Measurements from ENCODE around the gene MYO1B. TPM values are rescaled to one million over a fixed set of nuclear protein-coding genes. Genes with fewer than 3 reads are reported as not detected.

The MYO1B gene
- total RNA-seq, 1 experiment from 2014 or later = 241 TPM

DNA sequence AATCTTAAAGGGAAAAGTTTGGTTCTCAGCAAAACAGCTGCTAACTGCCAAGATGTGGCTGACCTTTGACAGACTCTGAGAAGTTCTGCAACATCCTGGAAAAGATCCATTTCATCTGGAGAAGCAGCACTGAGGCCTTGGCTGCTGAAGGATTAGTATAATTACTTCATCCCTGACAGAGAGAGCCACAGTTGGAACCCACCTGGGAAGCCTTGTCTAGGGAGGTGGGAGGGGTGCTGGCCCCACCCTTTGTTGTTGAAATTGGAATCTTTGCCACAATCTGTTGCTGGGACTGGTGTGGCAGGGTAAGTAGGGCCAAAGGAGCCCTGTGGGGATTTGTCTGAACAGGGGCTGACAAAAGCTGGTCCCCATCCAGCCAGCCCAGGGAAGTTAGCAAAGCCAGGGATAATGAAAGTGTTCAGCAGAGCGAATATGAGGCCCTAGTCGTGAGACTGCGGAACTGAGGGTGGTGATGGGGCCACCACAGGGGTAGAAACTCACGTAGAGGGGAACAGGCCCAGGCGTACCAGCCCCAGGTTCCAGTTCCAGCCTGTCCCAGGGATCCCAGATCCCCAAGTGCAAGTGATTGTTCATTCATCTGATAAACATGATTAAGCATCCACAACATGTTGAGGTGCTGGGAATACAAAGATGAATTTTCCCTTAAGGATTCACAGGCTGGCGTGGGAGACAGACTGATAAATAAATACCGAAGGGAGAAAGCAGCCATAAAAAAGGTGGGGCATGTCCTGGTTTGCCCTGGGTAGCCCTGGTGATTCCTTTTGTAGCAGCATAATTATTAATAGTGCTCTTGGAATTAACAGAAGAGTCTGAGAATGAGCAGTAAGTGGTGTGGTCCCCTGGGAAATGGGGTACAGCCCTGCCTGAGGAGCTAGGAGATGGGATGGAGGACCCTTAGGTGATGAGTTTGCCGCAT lies 60.0 kb downstream of the MYO1B start:
- peak; percentile 34 for DNase-seq (ENCODE audit: unreplicated experiment)
- Mint-ChIP-seq H3K27me3 (ENCODE audit: insufficient read depth, unreplicated experiment) (no peaks in the 10 kb centered on the region), H3K9me3 (ENCODE audit: unreplicated experiment) (no peaks in the 10 kb centered on the region), H3K4me1 (ENCODE audit: insufficient read depth, unreplicated experiment) (peaks cover 31% of the 10 kb centered on the region), H3K4me3 (ENCODE audit: unreplicated experiment) (no peak overlapping the region), H3K27ac (ENCODE audit: low read depth, unreplicated experiment) (peak overlapping the region; percentile 37), H3K36me3 (ENCODE audit: insufficient read depth, unreplicated experiment) (peaks cover 6% of the 10 kb centered on the region)
- ChIA-PET POLR2A (interaction anchor here (2.1 kb wide), 1 partner anchor 13 kb away, joined by 6 read pairs; no protein-coding TSS in a partner anchor), CTCF (interaction anchor here (0.6 to 1.9 kb wide), 3 partner anchors 10 to 195 kb away, joined by 3 to 7 read pairs (median 3); no protein-coding TSS in a partner anchor)
- intact Hi-C loops (cut with micrococcal nuclease) = no loop called here
- BruUV-seq (replicated peaks) = no TSS peak
- TF ChIP-seq, protein P1, sequence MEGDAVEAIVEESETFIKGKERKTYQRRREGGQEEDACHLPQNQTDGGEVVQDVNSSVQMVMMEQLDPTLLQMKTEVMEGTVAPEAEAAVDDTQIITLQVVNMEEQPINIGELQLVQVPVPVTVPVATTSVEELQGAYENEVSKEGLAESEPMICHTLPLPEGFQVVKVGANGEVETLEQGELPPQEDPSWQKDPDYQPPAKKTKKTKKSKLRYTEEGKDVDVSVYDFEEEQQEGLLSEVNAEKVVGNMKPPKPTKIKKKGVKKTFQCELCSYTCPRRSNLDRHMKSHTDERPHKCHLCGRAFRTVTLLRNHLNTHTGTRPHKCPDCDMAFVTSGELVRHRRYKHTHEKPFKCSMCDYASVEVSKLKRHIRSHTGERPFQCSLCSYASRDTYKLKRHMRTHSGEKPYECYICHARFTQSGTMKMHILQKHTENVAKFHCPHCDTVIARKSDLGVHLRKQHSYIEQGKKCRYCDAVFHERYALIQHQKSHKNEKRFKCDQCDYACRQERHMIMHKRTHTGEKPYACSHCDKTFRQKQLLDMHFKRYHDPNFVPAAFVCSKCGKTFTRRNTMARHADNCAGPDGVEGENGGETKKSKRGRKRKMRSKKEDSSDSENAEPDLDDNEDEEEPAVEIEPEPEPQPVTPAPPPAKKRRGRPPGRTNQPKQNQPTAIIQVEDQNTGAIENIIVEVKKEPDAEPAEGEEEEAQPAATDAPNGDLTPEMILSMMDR (IDR thresholded peaks at IDR 0.05; ENCODE audit: unreplicated experiment) = no peak

DNA sequence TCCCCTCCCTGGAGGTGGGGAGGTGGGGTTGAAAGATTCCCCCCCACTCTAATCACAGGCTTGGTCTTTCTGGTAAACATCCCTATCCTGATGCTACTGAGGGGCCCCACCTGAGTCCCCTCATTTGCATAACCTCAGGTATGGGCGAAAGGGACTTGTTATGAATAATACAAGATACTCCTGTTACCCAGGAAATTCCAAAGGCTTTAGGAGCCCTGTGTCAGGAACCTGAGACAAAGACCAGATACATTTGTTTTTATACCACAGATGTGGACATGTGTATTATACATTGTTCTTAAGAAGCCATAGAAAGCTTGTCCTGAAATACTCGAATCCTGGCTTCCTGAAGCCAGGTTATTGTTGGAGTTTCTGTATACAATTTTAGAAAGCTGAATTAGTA lies 62.8 kb downstream of the MYO1B start:
- ChIA-PET POLR2A (interaction anchor here (1.0 kb wide), 1 partner anchor 135 kb away, joined by 3 read pairs; no protein-coding TSS in a partner anchor), CTCF (interaction anchor here (0.8 kb wide), 1 partner anchor 12 kb away, joined by 4 read pairs; no protein-coding TSS in a partner anchor)
- Mint-ChIP-seq H3K27me3 (ENCODE audit: insufficient read depth, unreplicated experiment) (no peaks in the 10 kb centered on the region), H3K4me1 (ENCODE audit: insufficient read depth, unreplicated experiment) (peaks cover 44% of the 10 kb centered on the region), H3K9me3 (ENCODE audit: unreplicated experiment) (no peaks in the 10 kb centered on the region), H3K27ac (ENCODE audit: low read depth, unreplicated experiment) (no peak overlapping the region), H3K36me3 (ENCODE audit: insufficient read depth, unreplicated experiment) (peaks cover 6% of the 10 kb centered on the region), H3K4me3 (ENCODE audit: unreplicated experiment) (no peak overlapping the region)
- TF ChIP-seq, protein P1 (IDR thresholded peaks at IDR 0.05; ENCODE audit: unreplicated experiment) = no peak
- DNase-seq (ENCODE audit: unreplicated experiment) = no peak
- BruUV-seq (replicated peaks) = no TSS peak
- intact Hi-C loops (cut with micrococcal nuclease) = no loop called here

DNA sequence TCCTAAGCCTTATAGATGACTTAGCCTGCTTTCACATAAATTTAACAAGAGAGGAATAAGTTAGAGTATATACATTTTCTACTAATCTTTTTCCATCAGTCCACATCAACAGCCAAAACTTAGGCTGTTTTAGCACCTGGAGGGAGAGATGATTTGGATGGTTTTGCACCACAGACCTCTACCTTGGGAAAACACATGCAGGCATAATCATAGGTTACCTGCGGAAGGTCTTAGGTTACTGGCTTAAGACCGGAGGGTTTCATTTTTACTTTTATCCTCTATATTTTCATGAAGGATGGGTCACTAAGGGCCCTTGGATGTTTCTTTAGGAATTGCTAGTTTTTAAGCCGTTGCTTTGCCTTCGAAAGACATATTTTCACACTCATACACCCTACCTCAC lies 66.0 kb downstream of the MYO1B start:
- intact Hi-C loops (cut with micrococcal nuclease) = no loop called here
- H3K27ac Mint-ChIP-seq (ENCODE audit: low read depth, unreplicated experiment) = no peak overlapping the region
- no peak for DNase-seq (ENCODE audit: unreplicated experiment)
- ChIA-PET CTCF (interaction anchor here (0.6 kb wide), 1 partner anchor 34 kb away, joined by 3 read pairs; no protein-coding TSS in a partner anchor), POLR2A (interaction anchor here (0.5 to 2.3 kb wide), 12 partner anchors 8 to 156 kb away, joined by 3 to 12 read pairs (median 3); no protein-coding TSS in a partner anchor)
- H3K9me3 Mint-ChIP-seq (ENCODE audit: unreplicated experiment) = no peaks in the 10 kb centered on the region
- TF ChIP-seq, protein P1 (IDR thresholded peaks at IDR 0.05; ENCODE audit: unreplicated experiment) = no peak
- no peaks in the 10 kb centered on the region for H3K27me3 Mint-ChIP-seq (ENCODE audit: insufficient read depth, unreplicated experiment)
- H3K4me1 Mint-ChIP-seq (ENCODE audit: insufficient read depth, unreplicated experiment) = peaks cover 39% of the 10 kb centered on the region
- no peak overlapping the region for H3K4me3 Mint-ChIP-seq (ENCODE audit: unreplicated experiment)
- no TSS peak for BruUV-seq (replicated peaks)
- H3K36me3 Mint-ChIP-seq (ENCODE audit: insufficient read depth, unreplicated experiment) = peaks cover 5% of the 10 kb centered on the region

DNA sequence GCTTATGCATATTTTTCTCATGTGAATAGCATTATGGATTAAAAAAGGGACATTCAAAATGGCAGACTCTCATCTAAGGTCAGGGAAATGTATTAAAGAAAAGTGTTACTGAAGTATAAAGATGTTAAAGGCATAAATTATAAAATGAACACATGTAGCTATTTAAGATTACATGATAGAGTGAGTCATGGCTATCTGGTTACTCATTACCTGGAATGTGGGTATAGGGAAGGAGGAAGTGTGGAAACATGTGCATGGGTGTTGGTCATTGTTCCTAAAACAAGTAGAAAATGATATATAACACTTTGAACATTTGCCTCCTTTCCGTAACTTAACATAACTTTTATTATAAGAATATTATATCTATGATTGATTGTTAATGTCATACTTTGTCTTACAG lies 66.4 kb downstream of the MYO1B start:
- TF ChIP-seq, protein P1 (IDR thresholded peaks at IDR 0.05; ENCODE audit: unreplicated experiment) = no peak
- intact Hi-C loops (cut with micrococcal nuclease) = no loop called here
- no TSS peak for BruUV-seq (replicated peaks)
- Mint-ChIP-seq H3K9me3 (ENCODE audit: unreplicated experiment) (no peaks in the 10 kb centered on the region), H3K4me3 (ENCODE audit: unreplicated experiment) (no peak overlapping the region), H3K27ac (ENCODE audit: low read depth, unreplicated experiment) (peak overlapping the region; percentile 72), H3K4me1 (ENCODE audit: insufficient read depth, unreplicated experiment) (peaks cover 38% of the 10 kb centered on the region), H3K27me3 (ENCODE audit: insufficient read depth, unreplicated experiment) (no peaks in the 10 kb centered on the region), H3K36me3 (ENCODE audit: insufficient read depth, unreplicated experiment) (peaks cover under 1% of the 10 kb centered on the region)
- ChIA-PET CTCF (interaction anchor here (0.6 kb wide), 1 partner anchor 34 kb away, joined by 3 read pairs; no protein-coding TSS in a partner anchor), POLR2A (interaction anchor here (0.5 to 2.3 kb wide), 12 partner anchors 8 to 157 kb away, joined by 3 to 12 read pairs (median 3); no protein-coding TSS in a partner anchor)
- peak; percentile 86 for DNase-seq (ENCODE audit: unreplicated experiment)

Measured in MCF 10A (cell line).